ENCODE results near the gene THAP7.

The THAP7 gene

GRCh38 chr22:20992456-20993303 lies 9.2 kb downstream of the THAP7 start:
- Histone ChIP-seq H3K27ac (ENCODE audit: low read length) (no peak overlapping the region), H3K36me3 (replicated peaks; ENCODE audit: low read depth, low read length) (peaks cover 31% of the 10 kb centered on the region), H3K4me1 (ENCODE audit: low read length) (no peaks in the 10 kb centered on the region), H2AFZ (ENCODE audit: low read depth, low read length) (no peak overlapping the region), H4K20me1 (ENCODE audit: insufficient read depth, low read length) (no peaks in the 10 kb centered on the region), H3K4me2 (ENCODE audit: low read length) (no peak overlapping the region), H3K9ac (ENCODE audit: low read length) (no peak overlapping the region), H3K27me3 (ENCODE audit: low read depth, low read length) (no peaks in the 10 kb centered on the region), H3K79me2 (ENCODE audit: low read length) (no peaks in the 10 kb centered on the region), H3K4me3 (ENCODE audit: low read length) (no peak overlapping the region), H3K9me3 (ENCODE audit: insufficient read depth, low read length) (no peaks in the 10 kb centered on the region)
- TF ChIP-seq EZH2phosphoT487 (IDR thresholded peaks at IDR 0.05; ENCODE audit: low read depth) (no peak), CTCF (IDR thresholded peaks at IDR 0.05; ENCODE audit: low read depth, low read length) (no peak)

- Histone ChIP-seq H3K4me3 (ENCODE audit: low read length) (no peak overlapping the region), H3K27ac (ENCODE audit: low read length) (no peak overlapping the region), H4K20me1 (ENCODE audit: insufficient read depth, low read length) (no peaks in the 10 kb centered on the region), H3K4me2 (ENCODE audit: low read length) (no peak overlapping the region), H3K9me3 (ENCODE audit: insufficient read depth, low read length) (no peaks in the 10 kb centered on the region), H3K27me3 (ENCODE audit: low read depth, low read length) (no peaks in the 10 kb centered on the region), H3K4me1 (ENCODE audit: low read length) (no peaks in the 10 kb centered on the region), H3K9ac (ENCODE audit: low read length) (no peak overlapping the region), H3K79me2 (ENCODE audit: low read length) (no peaks in the 10 kb centered on the region), H2AFZ (ENCODE audit: low read depth, low read length) (no peak overlapping the region), H3K36me3 (replicated peaks; ENCODE audit: low read depth, low read length) (peaks cover 28% of the 10 kb centered on the region)
- TF ChIP-seq CTCF (IDR thresholded peaks at IDR 0.05; ENCODE audit: low read depth, low read length) = no peak
- no peak for TF ChIP-seq EZH2phosphoT487 (IDR thresholded peaks at IDR 0.05; ENCODE audit: low read depth)
Measured at GRCh38 chr22:20992056-20992442, 9.9 kb downstream of the THAP7 start.

GRCh38 chr22:20991252-20992055 lies 10.5 kb downstream of the THAP7 start:
- no peaks in the 10 kb centered on the region for H3K9me3 ChIP-seq (ENCODE audit: insufficient read depth, low read length)
- peaks cover 23% of the 10 kb centered on the region for H3K36me3 ChIP-seq (replicated peaks; ENCODE audit: low read depth, low read length)
- H3K4me2 ChIP-seq (ENCODE audit: low read length) = no peak overlapping the region

More at GRCh38 chr22:20991252-20992055, 10.5 kb downstream of the THAP7 start:
- Histone ChIP-seq H3K9ac (ENCODE audit: low read length) (no peak overlapping the region), H3K27ac (ENCODE audit: low read length) (no peak overlapping the region), H4K20me1 (ENCODE audit: insufficient read depth, low read length) (no peaks in the 10 kb centered on the region), H3K4me3 (ENCODE audit: low read length) (no peak overlapping the region), H3K4me1 (ENCODE audit: low read length) (no peaks in the 10 kb centered on the region), H3K79me2 (ENCODE audit: low read length) (no peaks in the 10 kb centered on the region), H3K27me3 (ENCODE audit: low read depth, low read length) (no peaks in the 10 kb centered on the region), H2AFZ (ENCODE audit: low read depth, low read length) (no peak overlapping the region)
- TF ChIP-seq CTCF (IDR thresholded peaks at IDR 0.05; ENCODE audit: low read depth, low read length) (no peak), EZH2phosphoT487 (IDR thresholded peaks at IDR 0.05; ENCODE audit: low read depth) (no peak)
